Thyroid gland (tissue), 4 donors: ENCODE data around the gene TIMM23.

ENCODE experiments used
- CTCF ChIP-seq, 6 experiments: fragments of 200-600 bp in 3 of 6; fragments of 450-650 bp in 3 of 6; sonication (generic) in 3 of 6; IDR thresholded peaks; one replicate each; pipeline ENCODE4 v1.5.1; 2016 to 2019; ENCODE audit warnings: antibody characterized with exemption in 6 of 6, mild to moderate bottlenecking in 2 of 6, inconsistent platforms in 1 of 6, moderate library complexity in 1 of 6
- POLR2A ChIP-seq, 2 donors: fragments of 450-650 bp; IDR thresholded peaks; one replicate each; pipeline ENCODE4 v1.6.1; 2017; ENCODE audit warnings: antibody characterized with exemption in 2 of 2, mild to moderate bottlenecking in 2 of 2, moderate library complexity in 1 of 2

GRCh38 chr10:46030091-46030937, 58.0 kb downstream of the TIMM23 start, which contains the start of gene NCOA4:
- TF ChIP-seq CTCF (IDR thresholded peaks at IDR 0.05): peak in 5 of 6 experiments; percentile 24 to 59 (median 48)
- TF ChIP-seq POLR2A (IDR thresholded peaks at IDR 0.05): peak; percentile 22 to 86
